Ishikawa (cell line): ENCODE data around the gene BCORL1.

Experiments used
- CEBPB ChIP-seq: IDR thresholded peaks from 2 replicates; pipeline ENCODE4 v1.6.1; 2012
- CREB1 ChIP-seq: IDR thresholded peaks from 2 replicates; pipeline ENCODE4 v1.6.1; 2012; ENCODE audit warnings: low read depth
- EGR1 ChIP-seq: IDR thresholded peaks from 2 replicates; pipeline ENCODE4 v1.6.1; 2012
- EP300 ChIP-seq: IDR thresholded peaks from 2 replicates; pipeline ENCODE4 v1.6.1; 2012; ENCODE audit warnings: borderline replicate concordance
- FOXM1 ChIP-seq: IDR thresholded peaks from 2 replicates; pipeline ENCODE4 v1.6.1; 2012; ENCODE audit warnings: low read depth, borderline replicate concordance
- NFIC ChIP-seq: IDR thresholded peaks from 2 replicates; pipeline ENCODE4 v1.6.1; 2012
- RAD21 ChIP-seq: IDR thresholded peaks from 2 replicates; pipeline ENCODE4 v1.6.1; 2012; ENCODE audit warnings: low read depth
- TAF1 ChIP-seq: IDR thresholded peaks from 2 replicates; pipeline ENCODE4 v1.6.1; 2012; ENCODE audit warnings: low read depth, mild to moderate bottlenecking
- TCF12 ChIP-seq: IDR thresholded peaks from 2 replicates; pipeline ENCODE4 v1.6.1; 2012; ENCODE audit warnings: low read depth
- TEAD4 ChIP-seq: IDR thresholded peaks from 2 replicates; pipeline ENCODE4 v1.6.1; 2012
- YY1 ChIP-seq: IDR thresholded peaks from 2 replicates; pipeline ENCODE4 v1.6.1; 2012; ENCODE audit warnings: low read depth
- ZBTB7A ChIP-seq: IDR thresholded peaks from 2 replicates; pipeline ENCODE4 v1.6.1; 2012; ENCODE audit warnings: low read depth
- TF ChIP-seq, protein P1 (sequence below): IDR thresholded peaks from 2 replicates; pipeline ENCODE4 v1.6.1; 2012
- TF ChIP-seq, protein P2 (sequence below): IDR thresholded peaks from 2 replicates; pipeline ENCODE4 v1.6.1; 2012; ENCODE audit warnings: low read depth, mild to moderate bottlenecking
- TF ChIP-seq, protein P3 (sequence below): IDR thresholded peaks from 2 replicates; pipeline ENCODE4 v1.6.1; 2012

BCORL1 gene

DNA sequence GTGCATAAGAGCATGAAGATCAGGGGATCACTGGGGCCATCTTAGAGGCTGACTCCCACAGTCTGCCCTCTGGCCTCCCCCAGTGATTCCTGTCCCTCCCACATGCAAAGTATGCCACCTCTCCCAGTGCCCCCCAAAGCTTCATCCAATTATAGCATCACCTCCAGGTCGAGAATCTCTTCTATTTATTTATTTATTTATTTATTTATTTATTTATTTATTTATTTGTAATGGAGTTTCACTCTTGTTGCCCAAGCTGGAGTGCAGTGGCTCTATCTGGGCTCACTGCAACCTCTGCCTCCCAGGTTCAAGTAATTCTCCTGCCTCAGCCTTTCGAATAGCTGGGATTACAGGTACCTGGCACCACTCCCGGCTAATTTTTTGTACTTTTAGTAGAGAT, 50.1 kb downstream of the BCORL1 start:
- TF ChIP-seq, protein P1, sequence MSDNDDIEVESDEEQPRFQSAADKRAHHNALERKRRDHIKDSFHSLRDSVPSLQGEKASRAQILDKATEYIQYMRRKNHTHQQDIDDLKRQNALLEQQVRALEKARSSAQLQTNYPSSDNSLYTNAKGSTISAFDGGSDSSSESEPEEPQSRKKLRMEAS: no peak
- TF ChIP-seq EP300 (no peak), TCF12 (no peak), RAD21 (no peak), NFIC (no peak), EGR1 (no peak)

DNA sequence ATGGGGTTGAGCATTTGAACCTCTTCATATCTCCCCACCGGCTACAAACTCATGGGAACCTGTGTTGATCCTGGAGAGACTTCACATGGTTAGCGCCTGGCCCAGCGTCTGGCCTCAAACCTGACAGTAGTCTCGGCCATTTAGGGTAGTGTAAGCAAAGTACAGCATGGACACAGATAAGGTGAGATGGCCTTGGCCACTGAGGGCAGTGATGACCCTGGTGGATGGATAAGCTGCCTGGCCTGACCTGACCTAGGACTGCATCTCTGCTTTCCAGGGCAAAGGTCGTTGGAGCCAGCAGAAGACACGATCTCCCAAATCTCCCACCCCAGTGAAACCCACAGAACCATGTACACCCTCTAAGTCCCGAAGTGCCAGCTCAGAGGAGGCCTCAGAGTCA, 51.7 kb downstream of the BCORL1 start:
- no peak for TF ChIP-seq TAF1
- TF ChIP-seq TCF12: no peak
- TF ChIP-seq, protein P2, sequence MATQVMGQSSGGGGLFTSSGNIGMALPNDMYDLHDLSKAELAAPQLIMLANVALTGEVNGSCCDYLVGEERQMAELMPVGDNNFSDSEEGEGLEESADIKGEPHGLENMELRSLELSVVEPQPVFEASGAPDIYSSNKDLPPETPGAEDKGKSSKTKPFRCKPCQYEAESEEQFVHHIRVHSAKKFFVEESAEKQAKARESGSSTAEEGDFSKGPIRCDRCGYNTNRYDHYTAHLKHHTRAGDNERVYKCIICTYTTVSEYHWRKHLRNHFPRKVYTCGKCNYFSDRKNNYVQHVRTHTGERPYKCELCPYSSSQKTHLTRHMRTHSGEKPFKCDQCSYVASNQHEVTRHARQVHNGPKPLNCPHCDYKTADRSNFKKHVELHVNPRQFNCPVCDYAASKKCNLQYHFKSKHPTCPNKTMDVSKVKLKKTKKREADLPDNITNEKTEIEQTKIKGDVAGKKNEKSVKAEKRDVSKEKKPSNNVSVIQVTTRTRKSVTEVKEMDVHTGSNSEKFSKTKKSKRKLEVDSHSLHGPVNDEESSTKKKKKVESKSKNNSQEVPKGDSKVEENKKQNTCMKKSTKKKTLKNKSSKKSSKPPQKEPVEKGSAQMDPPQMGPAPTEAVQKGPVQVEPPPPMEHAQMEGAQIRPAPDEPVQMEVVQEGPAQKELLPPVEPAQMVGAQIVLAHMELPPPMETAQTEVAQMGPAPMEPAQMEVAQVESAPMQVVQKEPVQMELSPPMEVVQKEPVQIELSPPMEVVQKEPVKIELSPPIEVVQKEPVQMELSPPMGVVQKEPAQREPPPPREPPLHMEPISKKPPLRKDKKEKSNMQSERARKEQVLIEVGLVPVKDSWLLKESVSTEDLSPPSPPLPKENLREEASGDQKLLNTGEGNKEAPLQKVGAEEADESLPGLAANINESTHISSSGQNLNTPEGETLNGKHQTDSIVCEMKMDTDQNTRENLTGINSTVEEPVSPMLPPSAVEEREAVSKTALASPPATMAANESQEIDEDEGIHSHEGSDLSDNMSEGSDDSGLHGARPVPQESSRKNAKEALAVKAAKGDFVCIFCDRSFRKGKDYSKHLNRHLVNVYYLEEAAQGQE: no peak
- no peak for TF ChIP-seq EP300
- TF ChIP-seq CEBPB: no peak
- no peak for TF ChIP-seq ZBTB7A
- TF ChIP-seq, protein P1: no peak
- TF ChIP-seq FOXM1: no peak
- TF ChIP-seq, protein P3, sequence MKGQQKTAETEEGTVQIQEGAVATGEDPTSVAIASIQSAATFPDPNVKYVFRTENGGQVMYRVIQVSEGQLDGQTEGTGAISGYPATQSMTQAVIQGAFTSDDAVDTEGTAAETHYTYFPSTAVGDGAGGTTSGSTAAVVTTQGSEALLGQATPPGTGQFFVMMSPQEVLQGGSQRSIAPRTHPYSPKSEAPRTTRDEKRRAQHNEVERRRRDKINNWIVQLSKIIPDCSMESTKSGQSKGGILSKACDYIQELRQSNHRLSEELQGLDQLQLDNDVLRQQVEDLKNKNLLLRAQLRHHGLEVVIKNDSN: no peak
- no peak for TF ChIP-seq TEAD4
- TF ChIP-seq RAD21: no peak
- TF ChIP-seq CREB1: no peak
- no peak for TF ChIP-seq EGR1
- TF ChIP-seq YY1: no peak
- no peak for TF ChIP-seq NFIC

DNA sequence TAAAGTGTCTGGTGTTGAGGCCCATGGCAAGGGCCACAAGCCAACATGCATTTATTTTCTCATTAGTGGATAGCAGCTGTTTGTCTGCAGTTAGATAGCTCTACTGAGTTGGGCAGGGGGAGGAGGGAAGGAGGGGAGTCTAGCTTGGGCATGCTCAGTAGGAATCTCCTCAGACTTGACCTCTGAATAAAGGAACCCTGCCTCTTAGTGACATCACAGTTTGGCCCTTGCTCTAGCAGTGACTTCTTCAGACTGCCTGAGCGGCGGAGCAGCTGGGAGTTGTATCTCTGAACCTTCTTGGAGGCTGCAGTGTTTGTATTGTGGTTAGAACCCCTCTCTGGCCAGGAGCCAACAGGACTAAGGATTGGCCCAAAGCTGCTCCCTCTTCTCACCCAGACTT, 57.4 kb downstream of the BCORL1 start:
- TF ChIP-seq CEBPB (no peak), EGR1 (no peak), NFIC (no peak), CREB1 (no peak)

DNA sequence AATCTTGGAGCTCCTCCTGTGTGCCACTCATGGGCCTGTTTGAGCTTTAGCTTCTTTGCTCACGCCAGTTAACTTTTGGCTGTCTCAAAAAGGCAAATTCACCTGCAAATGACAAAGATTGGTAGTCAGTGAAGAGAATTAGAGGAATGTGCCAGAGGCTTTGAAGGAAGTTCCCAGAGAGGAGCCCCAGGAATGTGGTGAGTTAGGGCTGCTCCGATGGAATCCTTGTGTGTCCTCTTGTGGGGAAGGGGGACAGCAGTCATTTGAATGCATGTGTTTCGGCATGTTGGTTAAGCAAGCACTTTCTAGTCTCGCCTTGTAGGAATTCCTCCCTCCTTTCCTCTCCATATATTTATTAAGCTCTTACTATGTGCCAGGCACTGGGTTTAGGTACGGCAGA, 65.0 kb downstream of the BCORL1 start:
- TF ChIP-seq EGR1 (no peak), EP300 (no peak)
- TF ChIP-seq, protein P2: no peak

DNA sequence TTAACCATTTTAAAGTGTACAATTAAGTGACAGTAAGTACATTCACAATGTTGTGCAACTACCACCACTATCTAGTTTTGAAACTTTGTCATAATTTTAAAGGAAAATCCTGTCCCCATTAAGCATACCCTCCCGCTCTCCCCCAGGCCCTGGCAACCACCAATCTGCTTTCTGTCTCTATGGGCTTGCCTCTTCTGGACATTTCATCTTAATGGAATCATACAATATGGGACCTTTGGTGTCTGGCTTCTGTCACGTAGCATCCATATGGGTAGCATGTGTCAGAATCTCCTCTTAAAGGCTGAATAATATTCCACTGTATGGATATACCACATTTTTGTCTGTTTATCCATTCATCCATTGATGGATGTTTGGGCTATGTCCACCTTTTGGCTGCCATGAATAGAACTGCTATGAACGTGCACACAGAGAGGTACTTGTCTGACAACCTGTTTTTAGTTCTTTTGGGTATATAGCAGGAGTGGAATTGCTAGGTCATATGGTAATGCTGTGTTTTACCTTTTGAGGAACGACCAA, 66.3 kb downstream of the BCORL1 start:
- TF ChIP-seq ZBTB7A (no peak), YY1 (no peak)
- TF ChIP-seq, protein P3: no peak
- TF ChIP-seq, protein P2: no peak

DNA sequence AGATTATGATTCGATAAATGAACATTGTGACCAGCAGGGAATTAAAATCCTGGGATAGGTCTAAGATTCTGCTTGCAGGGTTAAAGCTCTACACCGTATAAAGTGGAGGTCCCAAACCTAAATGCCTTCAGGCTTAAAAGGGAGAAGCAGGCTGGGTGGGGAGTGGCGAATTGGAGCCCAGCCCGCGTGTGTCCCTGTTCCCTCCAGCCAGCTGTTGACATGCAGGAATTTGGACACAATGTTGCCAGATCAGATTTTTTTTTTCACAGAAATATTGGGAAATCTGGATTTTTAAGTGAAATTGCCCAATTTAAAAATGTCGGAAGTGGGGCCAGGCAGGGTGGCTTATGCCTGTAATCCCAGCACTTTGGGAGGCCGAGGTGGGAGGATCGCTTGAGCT, 67.4 kb downstream of the BCORL1 start:
- TF ChIP-seq FOXM1 (no peak), TCF12 (no peak), CREB1 (no peak), ZBTB7A (no peak), TEAD4 (no peak), RAD21 (no peak), CEBPB (no peak), YY1 (no peak), EGR1 (no peak), NFIC (no peak), EP300 (no peak), TAF1 (no peak)
- TF ChIP-seq, protein P3: no peak
- TF ChIP-seq, protein P2: no peak
- TF ChIP-seq, protein P1: no peak
